ENCODE results near the gene SORCS2. TPM values are rescaled to one million over a fixed set of nuclear protein-coding genes. Genes with fewer than 3 reads are reported as not detected.

The SORCS2 gene
- total and polyA plus RNA-seq, 2 of the 8 experiments (the other 6 are each of a cell fraction or from before 2014, with no cell fraction given): 0.36 to 1.8 TPM

GRCh38 chr4:7371210-7371941 lies 179.0 kb downstream of the SORCS2 start (continued):
- TF ChIP-seq EP300 (IDR thresholded peaks at IDR 0.05; ENCODE audit: borderline replicate concordance in 1 of 2, low read depth in 2 of 2, low read length in 2 of 2): no peak
- no peak for TF ChIP-seq JUN (IDR thresholded peaks at IDR 0.05; ENCODE audit: low read depth, low read length)
- no peak for TF ChIP-seq CREB1 (IDR thresholded peaks at IDR 0.05)
- TF ChIP-seq CEBPB (IDR thresholded peaks at IDR 0.05; ENCODE audit: low read depth, low read length): no peak
- no peak for TF ChIP-seq ASH2L (IDR thresholded peaks at IDR 0.05; ENCODE audit: low read length)
